GM23338 (cell line): ENCODE measurements around the gene DDTL. TPM values are rescaled to one million over a fixed set of nuclear protein-coding genes. Genes with fewer than 3 reads are reported as not detected.

Source experiments
- ATAC-seq: fragments of 200-7000 bp; cut with Tn5 transposase; 3 replicates; pipeline ENCODE4 v1.9.1; 2020
- DNase-seq: peaks from one replicate; pipeline ENCODE4 v3.0.0-alpha.2; 2015; ENCODE audit warnings: low spot score
- H2AFZ ChIP-seq: fragments of 200-600 bp; sonication (generic); 2 replicates; pipeline ENCODE4 v1.8.0; 2016; ENCODE audit warnings: antibody characterized with exemption, mild to moderate bottlenecking, moderate library complexity
- H3F3A ChIP-seq: fragments of 200-600 bp; sonication (generic); replicated peaks from 2 replicates; pipeline ENCODE4 v1.8.0; 2017; ENCODE audit warnings: antibody characterized with exemption, mixed run types, low read depth
- H3K27ac ChIP-seq: fragments of 200-600 bp; sonication (generic); 2 replicates; pipeline ENCODE4 v1.6.1; 2016; ENCODE audit warnings: low read depth
- H3K27me3 ChIP-seq: fragments of 200-600 bp; sonication (generic); 2 replicates; pipeline ENCODE4 v1.8.0; 2016; ENCODE audit warnings: mild to moderate bottlenecking, mixed run types, moderate library complexity; ENCODE audit not compliant: insufficient read depth
- H3K36me3 ChIP-seq: fragments of 200-600 bp; sonication (generic); 2 replicates; pipeline ENCODE4 v1.8.0; 2016; ENCODE audit warnings: mild to moderate bottlenecking; ENCODE audit not compliant: insufficient read depth
- H3K4me1 ChIP-seq: fragments of 200-600 bp; sonication (generic); 2 replicates; pipeline ENCODE4 v1.8.0; 2016; ENCODE audit warnings: mild to moderate bottlenecking, moderate library complexity; ENCODE audit not compliant: insufficient read depth
- H3K4me2 ChIP-seq: fragments of 200-600 bp; sonication (generic); 2 replicates; pipeline ENCODE4 v1.7.1; 2017; ENCODE audit warnings: mixed run types
- H3K4me3 ChIP-seq: fragments of 200-600 bp; sonication (generic); 2 replicates; pipeline ENCODE4 v1.6.1; 2016; ENCODE audit warnings: mixed run types
- H3K79me2 ChIP-seq: fragments of 200-600 bp; sonication (generic); replicated peaks from 2 replicates; pipeline ENCODE4 v1.8.0; 2017; ENCODE audit warnings: mild to moderate bottlenecking; ENCODE audit not compliant: insufficient read depth
- H3K9me2 ChIP-seq: fragments of 200-600 bp; sonication (generic); 2 replicates; pipeline ENCODE4 v1.8.0; 2017; ENCODE audit not compliant: insufficient read depth
- H4K20me1 ChIP-seq: fragments of 200-600 bp; sonication (generic); replicated peaks from 2 replicates; pipeline ENCODE4 v1.8.0; 2017; ENCODE audit warnings: mild to moderate bottlenecking; ENCODE audit not compliant: insufficient read depth
- H3K27ac Mint-ChIP-seq: 2 replicates; pipeline ENCODE4 v1.8.0; 2020; ENCODE audit warnings: inconsistent platforms, mild to moderate bottlenecking, moderate library complexity, mixed read lengths
- H3K27me3 Mint-ChIP-seq: 3 replicates; pipeline ENCODE4 v1.8.0; 2022; ENCODE audit warnings: low read depth, mild to moderate bottlenecking, moderate library complexity, mixed read lengths, inconsistent platforms; ENCODE audit not compliant: insufficient read depth, poor library complexity
- H3K36me3 Mint-ChIP-seq: 3 replicates; pipeline ENCODE4 v1.8.0; 2021; ENCODE audit warnings: low read depth, mild to moderate bottlenecking, inconsistent platforms, moderate library complexity, mixed read lengths
- H3K4me1 Mint-ChIP-seq: 3 replicates; pipeline ENCODE4 v1.8.0; 2020; ENCODE audit warnings: mild to moderate bottlenecking, inconsistent platforms, mixed read lengths
- H3K4me3 Mint-ChIP-seq: 3 replicates; pipeline ENCODE4 v1.8.0; 2021; ENCODE audit warnings: moderate library complexity, mild to moderate bottlenecking, inconsistent platforms, mixed read lengths
- H3K9me3 Mint-ChIP-seq: 3 replicates; pipeline ENCODE4 v1.8.0; 2020; ENCODE audit warnings: moderate library complexity, mild to moderate bottlenecking, inconsistent platforms, mixed read lengths
- CREB1 ChIP-seq: fragments of 250-450 bp; sonication (Bioruptor Pico); IDR thresholded peaks from 2 replicates; pipeline ENCODE4 v1.5.0; 2020; ENCODE audit warnings: low read depth, mild to moderate bottlenecking, moderate library complexity
- CTCF ChIP-seq, 2 experiments: fragments of 200-600 bp in 1 of 2; sonication (generic) in 1 of 2; conservative IDR thresholded peaks; 2 replicates each; pipeline versions ENCODE4 v1.5.1 to v1.6.1; 2016 to 2017; ENCODE audit warnings: antibody characterized with exemption in 2 of 2, low read depth in 2 of 2, mild to moderate bottlenecking in 2 of 2, moderate library complexity in 1 of 2
- EZH2phosphoT487 ChIP-seq: fragments of 200-600 bp; sonication (generic); IDR thresholded peaks from one replicate; pipeline ENCODE4 v1.8.1; 2018; ENCODE audit warnings: antibody characterized with exemption; ENCODE audit not compliant: unreplicated experiment
- JUNB ChIP-seq: IDR thresholded peaks from one replicate; pipeline ENCODE4 v1.6.1; 2016; ENCODE audit warnings: antibody characterized with exemption; ENCODE audit not compliant: unreplicated experiment
- NANOG ChIP-seq: IDR thresholded peaks from 2 replicates; pipeline ENCODE4 v1.6.1; 2016; ENCODE audit warnings: antibody characterized with exemption, borderline replicate concordance
- STAT1 ChIP-seq: IDR thresholded peaks from one replicate; pipeline ENCODE4 v1.6.1; 2016; ENCODE audit warnings: antibody characterized with exemption; ENCODE audit not compliant: unreplicated experiment
- ZNF114 ChIP-seq: fragments of 250-450 bp; sonication (Bioruptor Pico); IDR thresholded peaks from 2 replicates; pipeline ENCODE4 v1.5.0; 2020; ENCODE audit warnings: mild to moderate bottlenecking, moderate library complexity
- ZNF331 ChIP-seq: fragments of 250-450 bp; sonication (Bioruptor Pico); IDR thresholded peaks from 2 replicates; pipeline ENCODE4 v1.5.0; 2020; ENCODE audit warnings: low read depth, mild to moderate bottlenecking, moderate library complexity
- polyA plus RNA-seq: library from polyadenylated mRNA; unstranded; fragments of >200 nt; fragmentation: Nextera tagmentation; extraction: Ambion mirVana; gene quantifications from 2 replicates; pipeline ENCODE4 v1.2.1, GENCODE V29; 2016
- total RNA-seq: library from RNA; depleted of rRNA; stranded (reverse); fragments of >200 nt; shearing (Covaris generic); gene quantifications from 2 replicates; pipeline ENCODE4 v1.2.3, GENCODE V29; 2014
- TF ChIP-seq, protein P1 (sequence below): IDR thresholded peaks from 2 replicates; pipeline ENCODE4 v1.6.1; 2016; ENCODE audit warnings: antibody characterized with exemption
- TF ChIP-seq, protein P2 (sequence below): IDR thresholded peaks from one replicate; pipeline ENCODE4 v1.6.1; 2018; ENCODE audit warnings: antibody characterized with exemption; ENCODE audit not compliant: unreplicated experiment

Gene DDTL
- total and polyA plus RNA-seq, 2 experiments from 2014 or later = 2.1 to 3.7 TPM

DNA sequence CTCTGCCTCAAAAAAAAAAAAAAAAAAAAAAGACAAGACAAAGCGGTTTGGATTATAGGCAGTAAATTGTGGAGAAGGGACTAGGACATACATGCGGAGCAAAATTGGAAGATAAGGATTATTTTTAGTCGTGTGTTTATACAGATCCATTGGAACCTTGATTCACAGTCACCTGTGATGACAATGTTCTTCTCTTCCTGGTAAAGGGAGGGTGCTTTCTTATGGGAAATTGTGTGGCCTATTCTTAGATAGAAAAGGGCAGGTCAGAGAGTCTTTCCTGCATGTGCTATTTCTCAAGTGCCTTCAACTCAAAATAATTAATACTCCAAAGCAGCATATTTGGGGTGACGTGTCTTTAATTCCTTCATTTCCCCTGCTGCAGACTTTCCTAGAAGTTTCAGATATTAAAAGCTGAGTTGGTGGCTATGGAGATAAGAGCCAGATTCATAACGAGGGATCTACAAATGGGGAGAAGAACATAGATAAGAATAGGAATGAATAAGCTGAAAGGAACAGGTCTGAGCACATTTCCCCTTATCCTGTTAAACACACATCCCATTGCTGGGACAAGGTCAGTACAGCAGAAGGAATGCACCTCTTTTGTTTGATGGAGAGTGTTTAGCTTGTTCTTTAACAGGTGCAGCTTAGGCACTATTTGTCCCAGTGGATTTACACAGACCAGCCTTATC, 28.2 kb upstream of the DDTL start:
- H3K4me2 ChIP-seq = no peak overlapping the region
- no peaks in the 10 kb centered on the region for H3K9me2 ChIP-seq
- Mint-ChIP-seq H3K27me3 (peaks cover 1% of the 10 kb centered on the region), H3K4me1 (no peaks in the 10 kb centered on the region), H3K36me3 (no peaks in the 10 kb centered on the region; the same call in 2 of the 3 replicates), H3K9me3 (no peaks in the 10 kb centered on the region), H3K27ac (no peak overlapping the region), H3K4me3 (no peak overlapping the region)
- H4K20me1 ChIP-seq = no peaks in the 10 kb centered on the region
- H2AFZ ChIP-seq = no peak overlapping the region
- no peaks in the 10 kb centered on the region for H3F3A ChIP-seq
- no peak overlapping the region for H3K27ac ChIP-seq
- no peaks in the 10 kb centered on the region for H3K4me1 ChIP-seq
- H3K36me3 ChIP-seq = no peaks in the 10 kb centered on the region
- TF ChIP-seq ZNF331 (CRISPR knock-in tag) = no peak
- TF ChIP-seq EZH2phosphoT487 = no peak
- no peak for TF ChIP-seq STAT1
- no peak for TF ChIP-seq CREB1
- no peak for TF ChIP-seq ZNF114
- TF ChIP-seq CTCF (conservative IDR thresholded peaks at IDR 0.05; ENCODE audit: low read depth in 2 of 2) = no peak
- TF ChIP-seq, protein P1, sequence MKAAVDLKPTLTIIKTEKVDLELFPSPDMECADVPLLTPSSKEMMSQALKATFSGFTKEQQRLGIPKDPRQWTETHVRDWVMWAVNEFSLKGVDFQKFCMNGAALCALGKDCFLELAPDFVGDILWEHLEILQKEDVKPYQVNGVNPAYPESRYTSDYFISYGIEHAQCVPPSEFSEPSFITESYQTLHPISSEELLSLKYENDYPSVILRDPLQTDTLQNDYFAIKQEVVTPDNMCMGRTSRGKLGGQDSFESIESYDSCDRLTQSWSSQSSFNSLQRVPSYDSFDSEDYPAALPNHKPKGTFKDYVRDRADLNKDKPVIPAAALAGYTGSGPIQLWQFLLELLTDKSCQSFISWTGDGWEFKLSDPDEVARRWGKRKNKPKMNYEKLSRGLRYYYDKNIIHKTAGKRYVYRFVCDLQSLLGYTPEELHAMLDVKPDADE = no peak
- no peak for TF ChIP-seq NANOG
- no peak for TF ChIP-seq JUNB
- TF ChIP-seq, protein P2, sequence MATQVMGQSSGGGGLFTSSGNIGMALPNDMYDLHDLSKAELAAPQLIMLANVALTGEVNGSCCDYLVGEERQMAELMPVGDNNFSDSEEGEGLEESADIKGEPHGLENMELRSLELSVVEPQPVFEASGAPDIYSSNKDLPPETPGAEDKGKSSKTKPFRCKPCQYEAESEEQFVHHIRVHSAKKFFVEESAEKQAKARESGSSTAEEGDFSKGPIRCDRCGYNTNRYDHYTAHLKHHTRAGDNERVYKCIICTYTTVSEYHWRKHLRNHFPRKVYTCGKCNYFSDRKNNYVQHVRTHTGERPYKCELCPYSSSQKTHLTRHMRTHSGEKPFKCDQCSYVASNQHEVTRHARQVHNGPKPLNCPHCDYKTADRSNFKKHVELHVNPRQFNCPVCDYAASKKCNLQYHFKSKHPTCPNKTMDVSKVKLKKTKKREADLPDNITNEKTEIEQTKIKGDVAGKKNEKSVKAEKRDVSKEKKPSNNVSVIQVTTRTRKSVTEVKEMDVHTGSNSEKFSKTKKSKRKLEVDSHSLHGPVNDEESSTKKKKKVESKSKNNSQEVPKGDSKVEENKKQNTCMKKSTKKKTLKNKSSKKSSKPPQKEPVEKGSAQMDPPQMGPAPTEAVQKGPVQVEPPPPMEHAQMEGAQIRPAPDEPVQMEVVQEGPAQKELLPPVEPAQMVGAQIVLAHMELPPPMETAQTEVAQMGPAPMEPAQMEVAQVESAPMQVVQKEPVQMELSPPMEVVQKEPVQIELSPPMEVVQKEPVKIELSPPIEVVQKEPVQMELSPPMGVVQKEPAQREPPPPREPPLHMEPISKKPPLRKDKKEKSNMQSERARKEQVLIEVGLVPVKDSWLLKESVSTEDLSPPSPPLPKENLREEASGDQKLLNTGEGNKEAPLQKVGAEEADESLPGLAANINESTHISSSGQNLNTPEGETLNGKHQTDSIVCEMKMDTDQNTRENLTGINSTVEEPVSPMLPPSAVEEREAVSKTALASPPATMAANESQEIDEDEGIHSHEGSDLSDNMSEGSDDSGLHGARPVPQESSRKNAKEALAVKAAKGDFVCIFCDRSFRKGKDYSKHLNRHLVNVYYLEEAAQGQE = no peak
- H3K27me3 ChIP-seq = no peaks in the 10 kb centered on the region
- H3K4me3 ChIP-seq = no peak overlapping the region
- no peaks in the 10 kb centered on the region for H3K79me2 ChIP-seq
- DNase-seq (no peak), ATAC-seq (no peak)
